Inferior parietal cortex (tissue), 1 donor: ENCODE data around the gene AARS1.
"Not testable (repeated sequence)": the region's sequence is repeated elsewhere in the genome, so short reads cannot be mapped to it uniquely, and the experiment has no call there.

Experiments used
- DNase-seq: peaks from one replicate; pipeline ENCODE4 v3.0.0-alpha.2; 2016; ENCODE audit errors: extremely low spot score

AARS1 gene

DNA sequence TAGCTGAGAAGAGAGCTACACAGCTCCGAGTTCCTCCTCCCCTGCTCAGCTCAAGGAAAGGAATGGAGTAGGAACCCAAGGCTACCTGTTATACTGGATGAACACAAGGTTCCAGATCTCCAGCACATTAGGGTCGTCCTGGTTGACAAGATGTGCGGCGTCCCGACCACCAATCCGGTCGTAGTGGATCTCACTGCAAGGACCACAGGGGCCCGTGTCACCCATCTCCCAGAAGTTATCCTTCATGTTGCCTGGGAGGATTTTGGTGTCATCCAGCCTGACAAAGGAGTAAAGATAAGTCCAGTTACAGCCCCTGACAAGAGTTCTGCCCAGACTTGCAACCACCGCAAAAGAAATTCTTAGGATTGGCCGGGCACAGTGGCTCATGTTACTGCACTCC, 17.6 kb downstream of the AARS1 start:
- DNase-seq: no peak

DNA sequence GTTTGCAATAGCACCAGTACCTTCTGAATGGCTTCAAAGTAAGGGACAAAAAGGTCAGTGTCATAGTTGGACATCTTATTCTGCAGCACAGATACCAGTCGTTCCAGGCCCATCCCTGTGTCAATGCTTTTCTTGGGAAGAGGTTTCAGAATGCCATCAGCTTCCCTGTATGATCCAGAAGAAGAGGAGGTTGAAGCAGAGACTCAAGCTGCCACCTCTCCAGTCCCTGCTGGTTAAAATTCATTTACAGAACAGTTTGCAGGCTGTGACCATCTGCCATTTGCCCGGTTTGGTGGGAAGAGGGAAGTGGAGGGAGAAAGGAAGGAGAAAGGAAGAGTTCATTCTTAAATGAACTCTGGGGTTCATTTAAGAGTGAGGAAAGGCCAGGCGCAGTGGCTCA, 19.1 kb downstream of the AARS1 start:
- no peak for DNase-seq

DNA sequence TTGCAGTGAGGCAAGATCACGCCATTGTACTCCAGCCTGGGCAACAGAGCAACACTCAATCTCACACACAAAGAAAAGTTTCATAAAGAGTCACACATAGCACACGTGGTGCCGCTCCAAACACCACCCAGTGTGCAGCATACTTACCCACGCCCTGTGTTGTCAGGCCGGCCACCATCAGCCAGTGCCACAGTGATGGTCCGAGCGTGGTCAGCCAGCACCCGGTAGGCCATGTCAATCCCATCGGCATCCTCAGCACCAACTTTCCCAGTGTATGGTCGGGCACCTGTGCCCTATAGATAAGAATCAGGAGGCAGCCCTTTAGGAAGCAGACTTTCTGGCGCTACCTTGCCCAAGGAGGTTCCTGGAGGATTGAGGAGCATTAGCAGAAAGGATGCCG, 19.8 kb downstream of the AARS1 start:
- no peak for DNase-seq

DNA sequence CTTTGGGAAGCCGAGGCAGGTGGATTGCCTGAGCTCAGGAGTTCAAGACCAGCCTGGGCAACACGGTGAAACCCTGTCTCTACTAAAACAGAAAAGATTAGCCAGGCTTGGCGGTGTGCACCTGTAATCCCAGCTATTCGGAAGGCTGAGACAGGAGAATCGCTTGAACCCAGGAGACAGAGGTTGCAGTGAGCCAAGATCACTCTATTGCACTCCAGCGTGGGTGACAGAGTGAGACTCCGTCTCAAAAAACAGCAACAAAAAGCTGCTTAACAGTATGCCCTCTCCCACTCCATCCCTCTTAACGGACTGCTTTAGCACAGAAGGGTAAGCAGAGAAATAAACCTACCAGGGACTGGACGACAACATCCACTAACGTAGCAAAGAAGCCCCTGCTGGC, 21.4 kb downstream of the AARS1 start:
- DNase-seq: not testable (repeated sequence)

DNA sequence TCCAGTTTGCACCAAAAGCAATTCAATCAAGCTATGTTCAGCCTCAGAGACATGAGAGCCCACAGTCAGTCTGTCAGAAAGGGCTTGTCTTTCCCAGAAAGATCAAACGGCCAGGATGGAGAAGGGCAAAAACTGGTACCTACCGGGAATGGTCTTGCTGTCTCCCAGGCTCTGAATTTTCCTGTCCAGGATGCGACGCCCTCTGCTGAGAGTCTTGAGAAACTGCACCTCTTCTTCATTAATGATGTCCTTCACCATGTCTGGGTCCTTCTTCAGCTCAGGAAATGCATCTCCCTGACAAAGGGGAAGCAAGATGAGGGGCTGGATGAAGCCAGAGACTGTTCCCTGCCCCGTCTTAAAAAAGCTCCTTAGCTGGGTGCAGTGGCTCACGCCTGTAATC, 21.8 kb downstream of the AARS1 start:
- DNase-seq: peak; percentile 40

DNA sequence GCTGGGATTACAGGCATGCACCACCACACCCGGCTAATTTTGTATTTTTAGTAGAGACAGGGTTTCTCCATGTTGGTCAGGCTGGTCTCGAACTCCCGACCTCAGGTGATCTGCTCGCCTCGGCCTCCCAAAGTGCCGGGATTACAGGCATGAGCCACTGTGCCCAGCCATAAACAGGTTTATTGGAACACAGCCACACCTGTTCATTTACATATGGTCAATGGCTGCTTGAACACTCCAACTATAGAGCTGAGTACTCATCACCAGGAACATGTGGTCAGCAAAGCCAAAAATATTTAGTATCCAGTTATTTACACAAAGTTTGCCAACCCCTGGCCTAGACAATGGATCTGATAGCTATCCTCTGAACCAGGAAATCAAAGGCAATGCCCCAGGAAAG, 29.4 kb downstream of the AARS1 start:
- DNase-seq: not testable (repeated sequence)

DNA sequence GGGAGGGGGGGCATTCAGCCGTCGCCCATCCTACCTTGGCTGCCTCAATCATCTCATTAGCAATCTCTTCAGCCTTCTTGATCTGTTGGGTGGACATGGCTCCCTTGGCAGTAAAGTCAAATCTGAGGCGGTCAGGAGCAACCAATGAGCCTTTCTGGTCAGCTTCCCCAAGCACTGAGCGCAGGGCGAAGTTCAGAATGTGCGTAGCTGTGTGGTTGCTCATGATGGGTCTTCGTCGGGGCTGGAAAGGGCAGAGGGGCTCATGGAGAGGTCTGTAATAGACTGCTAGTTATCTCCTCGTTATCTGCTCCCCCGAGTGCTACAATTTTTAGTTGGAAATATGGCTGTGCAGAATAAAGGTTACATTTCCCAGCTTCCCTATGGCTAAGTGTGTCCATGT, 30.4 kb downstream of the AARS1 start:
- no peak for DNase-seq

DNA sequence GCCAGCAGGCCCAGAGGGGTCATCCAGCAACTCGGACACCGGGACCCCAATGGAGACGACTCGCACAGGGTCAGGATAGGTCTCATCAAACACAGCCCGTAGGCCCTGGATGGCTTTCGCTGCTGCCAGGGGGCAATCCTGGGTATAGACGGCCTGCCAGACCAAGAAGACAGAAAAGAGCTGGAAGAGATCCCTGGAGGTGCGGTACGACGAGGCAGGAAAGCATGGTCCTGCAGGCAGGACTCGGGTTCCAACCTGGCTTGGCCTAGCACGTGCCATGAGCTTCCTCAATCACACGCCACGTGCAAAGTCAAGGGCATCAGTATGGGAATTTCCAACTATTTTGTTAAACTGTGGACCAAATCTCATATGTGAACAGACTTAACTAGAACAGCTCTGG, 31.2 kb downstream of the AARS1 start:
- no peak for DNase-seq

DNA sequence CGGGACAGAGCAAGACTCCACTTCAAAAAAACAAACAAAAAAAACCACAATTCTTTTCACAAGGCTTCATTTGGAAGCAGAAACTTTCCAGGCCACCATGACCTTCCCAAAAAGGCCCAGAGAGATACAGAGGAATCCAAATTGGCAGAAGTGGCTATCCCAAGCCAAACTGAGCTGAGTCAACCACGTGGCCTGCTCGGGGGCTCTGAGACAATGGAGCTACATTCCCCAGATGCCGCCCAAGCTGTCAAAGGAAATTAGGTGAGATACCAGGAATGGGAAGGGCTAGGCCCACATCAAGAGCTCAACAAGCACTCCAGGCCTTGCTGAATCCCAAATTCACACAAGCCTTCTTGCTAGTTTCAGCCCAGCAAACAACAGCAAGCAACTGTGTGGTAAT, 31.9 kb downstream of the AARS1 start:
- DNase-seq: no peak

DNA sequence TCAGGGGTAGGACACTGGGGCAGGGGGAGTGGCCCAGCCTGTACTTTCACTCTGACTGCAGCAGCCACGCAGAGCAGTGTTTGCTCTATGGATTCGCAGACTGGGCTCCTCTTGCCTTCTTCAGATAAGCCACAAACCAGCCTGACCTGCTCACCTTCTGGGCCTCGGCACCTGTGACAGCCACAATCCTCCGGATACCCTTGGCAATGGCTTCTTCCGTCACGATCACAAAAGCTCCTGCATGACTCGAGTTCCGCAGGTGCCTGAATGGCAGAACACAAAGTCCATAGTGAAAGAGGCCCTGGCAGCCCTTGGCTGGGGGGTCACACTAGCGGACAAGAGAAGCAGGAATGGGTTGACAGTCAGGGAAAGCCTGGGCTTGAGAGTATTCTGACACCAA, 33.7 kb downstream of the AARS1 start:
- no peak for DNase-seq

DNA sequence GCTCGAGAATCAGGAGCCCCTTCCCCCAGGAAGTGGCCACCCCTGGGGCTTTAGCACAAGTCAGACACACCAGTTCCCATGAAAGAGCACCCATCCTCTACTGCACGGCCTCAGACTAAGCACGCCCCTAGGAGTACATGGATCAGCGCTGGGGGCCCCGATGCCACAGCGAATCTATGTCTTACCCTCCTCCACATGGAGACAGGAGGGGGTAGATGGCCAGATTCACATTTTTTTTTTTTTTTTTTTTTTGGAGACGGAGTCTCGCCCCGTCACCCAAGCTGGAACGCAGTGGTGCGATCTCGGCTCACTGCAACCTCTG, 34.4 kb downstream of the AARS1 start:
- no peak for DNase-seq

DNA sequence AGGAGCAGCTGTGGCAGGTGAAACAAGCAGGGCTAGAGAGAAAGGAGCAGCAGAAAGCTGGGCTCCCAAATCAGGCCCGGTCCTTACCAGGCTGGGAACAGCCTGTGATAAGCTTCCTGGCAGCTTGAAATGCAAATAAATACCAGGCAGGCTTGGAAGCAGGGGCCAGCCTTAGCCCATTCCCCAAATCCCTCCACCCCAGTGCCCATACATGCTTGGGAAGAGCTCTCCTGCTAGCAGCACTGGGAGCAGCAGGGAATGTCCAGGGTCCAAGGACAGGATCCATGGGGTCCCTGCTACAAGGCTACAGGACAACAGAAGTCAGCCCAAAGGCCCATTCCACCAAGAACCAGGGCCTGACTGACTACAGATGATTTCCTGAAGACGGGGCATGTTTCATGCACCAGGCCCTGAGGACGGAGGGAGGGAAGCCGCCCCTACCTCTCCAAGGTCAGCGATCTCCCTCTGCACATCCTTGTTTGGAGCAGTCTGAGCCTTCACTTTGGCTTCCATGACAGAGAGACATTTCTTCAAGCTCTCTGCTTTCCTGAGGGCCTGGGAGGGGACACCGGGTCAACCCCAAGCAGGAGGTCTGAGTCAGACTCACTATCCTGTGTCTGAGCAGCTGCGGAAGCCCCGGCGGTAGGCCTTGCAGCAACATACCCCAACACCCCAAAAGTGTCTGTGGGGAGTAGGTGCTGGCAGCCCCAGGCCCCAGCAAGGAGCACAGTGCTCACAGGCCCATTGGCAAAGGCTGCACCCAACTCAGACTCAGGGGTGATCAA, 34.9 kb downstream of the AARS1 start:
- no peak for DNase-seq

DNA sequence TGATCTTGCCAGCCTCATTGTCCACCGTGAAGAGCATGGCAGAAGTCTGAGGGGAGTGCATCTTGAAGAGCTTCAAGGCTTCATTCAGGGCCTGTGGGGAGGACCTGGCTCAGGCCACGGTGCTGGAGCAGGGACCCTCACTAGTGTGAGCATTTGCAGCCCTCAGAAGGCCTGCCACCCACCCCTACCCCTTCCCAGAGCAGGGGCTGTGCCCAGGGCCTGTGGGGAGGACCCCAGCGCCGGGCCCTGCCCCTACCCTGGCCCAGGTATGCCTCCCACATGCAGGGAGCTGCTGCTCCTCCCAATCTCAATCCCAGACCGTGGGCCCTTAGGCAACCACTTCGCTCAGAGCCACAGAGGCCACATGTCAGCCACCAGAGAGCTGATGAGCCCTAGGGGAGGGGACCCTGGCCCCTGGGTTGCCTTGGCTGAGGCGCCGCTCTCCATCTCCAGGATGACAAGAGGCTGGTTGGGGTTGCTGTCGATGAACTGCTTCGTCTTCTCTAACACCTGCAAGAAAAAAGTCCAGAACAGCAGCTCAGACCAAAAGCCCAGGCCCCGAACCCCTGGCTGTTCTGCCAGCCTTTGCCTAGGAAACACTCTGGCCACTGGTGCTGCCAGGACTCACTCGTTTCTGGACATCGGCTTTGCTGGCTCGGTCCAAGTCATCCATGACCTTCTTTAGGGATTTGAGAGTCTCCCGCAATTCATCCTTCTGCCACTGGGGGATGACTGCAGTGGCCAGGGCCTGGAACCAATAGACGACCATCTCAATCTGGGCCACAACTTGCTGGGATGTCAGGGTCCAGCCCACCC, 35.8 kb downstream of the AARS1 start:
- DNase-seq: no peak

DNA sequence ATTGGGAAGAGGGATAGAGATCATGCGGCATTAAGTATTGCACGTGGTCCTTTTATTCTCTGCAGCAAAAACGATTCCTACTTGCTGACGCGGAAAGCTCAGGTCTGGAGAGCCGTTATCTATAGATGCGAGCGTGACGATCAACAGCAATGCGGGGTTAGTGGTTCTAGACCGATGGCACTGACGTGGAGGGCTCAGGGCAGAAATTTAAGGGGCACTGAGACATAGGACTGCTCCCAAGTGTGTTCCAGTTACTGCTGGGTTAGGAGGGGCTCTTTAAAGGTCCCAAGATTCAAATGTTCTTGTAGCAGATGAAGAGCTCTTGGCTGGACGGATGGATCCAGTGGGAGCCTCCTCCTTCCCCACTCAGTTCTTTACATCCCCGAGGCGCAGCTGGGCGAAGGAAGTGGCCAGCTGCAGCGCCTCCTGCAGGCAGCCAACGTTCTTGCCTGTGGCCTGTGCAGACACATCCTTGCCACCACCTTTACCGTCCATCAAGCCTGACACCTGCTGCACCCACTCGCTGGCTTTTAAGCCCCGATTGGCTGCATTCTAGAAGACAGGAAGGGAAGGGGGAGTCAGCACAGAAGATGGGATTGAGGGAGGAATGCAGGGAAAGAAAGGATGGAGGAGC, 36.8 kb downstream of the AARS1 start:
- no peak for DNase-seq

DNA sequence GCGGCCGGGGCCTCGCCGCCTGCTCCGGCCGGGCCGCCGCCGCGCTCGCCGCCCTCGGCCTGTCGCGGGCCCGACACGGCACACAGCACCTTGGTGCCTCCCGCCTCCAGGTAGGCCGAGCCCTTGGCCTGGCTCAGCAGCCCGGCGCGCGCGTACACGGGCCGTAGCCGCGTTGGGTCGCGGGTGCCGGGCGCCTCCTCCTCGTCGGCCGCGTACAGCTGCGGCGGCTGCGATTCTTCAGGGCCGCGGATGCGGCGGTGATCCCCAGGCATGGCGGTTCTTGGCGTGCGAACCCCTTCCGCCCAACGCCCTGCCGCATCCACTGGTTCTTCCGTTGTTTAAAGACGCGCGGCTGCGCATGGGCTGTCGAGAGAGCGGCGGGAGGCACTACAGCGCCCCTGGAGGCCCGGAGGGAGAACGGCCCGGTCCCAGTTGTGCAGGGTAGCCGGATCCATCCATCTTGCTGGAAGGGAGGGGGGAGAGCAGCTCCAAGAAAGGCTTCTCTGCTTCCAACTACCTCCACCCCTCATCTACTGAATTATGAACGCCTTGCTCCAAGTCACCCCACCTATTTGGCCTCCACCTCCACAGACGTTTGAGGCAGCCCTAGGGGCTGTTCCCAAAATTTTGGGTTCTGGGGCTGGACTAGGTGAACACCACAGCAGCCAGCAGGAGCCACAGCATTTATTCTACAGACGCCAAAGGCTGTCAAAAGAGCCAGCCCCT, 37.5 kb downstream of the AARS1 start, which contains the start of gene EXOSC6:
Gene EXOSC6 (minus strand): TSS at position 312 of the 726 bp plus-strand sequence. CDS start 40 bp downstream, at position 272.
- peak; percentile 90 for DNase-seq

DNA sequence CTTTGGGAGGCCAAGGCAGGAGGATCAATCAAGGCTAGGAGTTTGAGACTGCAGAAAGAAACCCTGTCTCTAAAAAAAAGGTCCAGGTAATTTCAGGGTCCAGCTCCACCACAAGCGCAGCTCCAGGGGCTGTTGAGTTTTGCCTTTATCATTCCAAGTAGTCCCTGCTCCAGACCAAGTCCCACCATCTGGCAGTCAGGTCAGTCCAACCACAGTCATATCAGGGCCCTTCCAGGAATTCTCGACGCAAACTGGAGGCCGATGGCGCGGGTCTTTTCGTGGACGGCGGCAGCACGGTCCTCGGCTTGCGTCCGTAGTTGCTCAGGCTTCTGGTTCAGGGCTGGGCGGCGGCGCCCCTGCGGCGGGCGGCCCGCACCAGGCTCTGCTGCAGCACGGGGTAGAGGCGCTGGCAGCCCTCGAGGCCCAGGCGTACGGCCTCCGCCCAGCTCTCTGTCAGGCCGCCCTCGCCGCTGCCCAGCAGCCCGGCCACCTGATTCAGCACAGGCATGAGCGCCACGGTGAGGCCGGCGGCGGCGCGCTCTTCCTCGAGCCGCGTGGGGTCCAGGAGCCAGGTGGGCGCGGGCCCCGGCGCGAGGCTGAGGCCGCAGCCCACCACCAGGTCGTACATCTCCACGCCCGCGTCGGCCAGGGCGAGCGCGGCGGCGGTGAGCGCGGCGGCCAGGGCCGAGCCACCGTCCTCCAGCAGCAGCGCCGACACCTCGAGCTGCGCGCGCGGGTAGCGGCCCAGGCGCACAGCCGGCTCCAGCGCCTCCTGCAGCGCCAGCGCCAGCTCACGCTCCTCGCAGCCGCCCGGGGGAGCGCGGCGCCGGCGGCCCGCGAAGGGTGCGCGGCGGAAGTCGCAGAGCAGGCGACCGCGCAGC, 38.3 kb downstream of the AARS1 start:
- DNase-seq: peak; percentile 14

DNA sequence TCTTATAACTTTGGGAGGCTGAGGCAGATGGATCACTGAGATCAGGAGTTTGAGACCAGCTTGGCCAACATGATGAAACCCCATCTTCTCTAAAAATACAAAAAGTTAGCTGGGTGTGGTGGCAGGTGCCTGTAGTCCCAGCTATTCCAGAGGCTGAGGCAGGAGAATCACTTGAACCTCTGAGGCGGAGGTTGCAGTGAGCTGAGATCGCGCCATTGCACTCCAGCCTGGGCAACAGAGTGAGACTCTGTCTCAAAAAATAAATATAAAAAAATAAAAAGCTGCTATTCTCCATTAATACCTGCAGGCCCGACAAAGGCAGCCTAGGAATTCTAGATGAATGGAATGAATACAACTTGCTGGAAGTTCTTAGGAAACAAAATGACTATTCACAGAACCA, 39.6 kb downstream of the AARS1 start:
- not testable (repeated sequence) for DNase-seq

DNA sequence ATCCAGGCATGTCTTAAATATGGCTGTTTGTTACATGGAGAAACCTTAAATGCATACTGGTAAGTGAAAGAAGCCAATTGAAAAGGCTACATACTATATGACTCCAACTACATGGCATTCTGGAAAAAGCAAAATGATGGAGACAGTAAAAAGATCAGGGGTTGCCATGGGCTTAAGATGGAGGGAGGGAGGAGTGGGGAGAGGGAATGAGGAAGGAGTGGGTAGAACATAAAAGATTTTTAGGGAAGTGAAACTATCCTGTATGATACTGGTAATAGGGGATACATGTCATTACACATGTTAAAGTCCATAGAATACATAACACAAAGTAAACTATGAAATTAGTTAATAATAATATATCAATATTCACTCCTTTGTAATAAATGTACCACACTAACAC, 50.5 kb downstream of the AARS1 start:
- DNase-seq: not testable (repeated sequence)

DNA sequence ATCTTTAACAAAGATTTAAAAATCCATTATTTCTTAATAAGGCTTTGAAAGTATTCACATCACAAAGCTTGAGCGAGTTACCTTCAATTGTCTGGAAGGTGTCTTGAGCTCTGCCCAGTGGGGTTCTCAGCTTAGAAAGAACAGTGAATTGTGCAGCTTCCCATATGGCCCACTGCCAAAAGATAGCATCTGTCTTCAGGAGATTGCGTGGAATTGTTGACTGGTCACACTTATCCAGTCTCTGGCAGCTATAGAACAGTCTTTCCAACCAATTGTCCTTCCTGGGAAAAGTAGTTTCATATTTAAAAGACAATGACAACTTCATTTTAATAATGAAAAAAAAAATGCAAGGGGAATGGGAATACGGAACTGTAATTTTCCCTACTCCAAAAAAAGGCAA, 57.5 kb downstream of the AARS1 start:
- DNase-seq: not testable (repeated sequence)

DNA sequence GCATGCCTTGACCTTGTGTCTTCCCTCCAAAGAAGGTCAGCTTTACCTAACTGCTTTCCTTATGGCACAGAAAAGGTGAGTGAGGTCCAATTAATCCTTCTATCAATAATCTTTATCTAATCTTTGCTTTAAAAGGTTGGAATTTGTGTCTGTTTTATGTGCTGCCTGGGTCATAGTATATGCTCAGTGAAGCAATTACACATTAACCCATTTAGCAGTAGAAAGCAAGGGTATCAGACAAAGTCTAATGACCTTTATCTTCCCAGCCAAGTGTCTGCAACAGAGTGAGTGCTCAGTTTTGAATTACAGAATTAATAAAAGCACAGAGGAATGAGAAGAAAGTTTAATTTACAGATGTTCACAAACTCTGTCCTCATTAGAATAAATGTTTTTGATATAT, 63.3 kb downstream of the AARS1 start:
- not testable (repeated sequence) for DNase-seq

DNA sequence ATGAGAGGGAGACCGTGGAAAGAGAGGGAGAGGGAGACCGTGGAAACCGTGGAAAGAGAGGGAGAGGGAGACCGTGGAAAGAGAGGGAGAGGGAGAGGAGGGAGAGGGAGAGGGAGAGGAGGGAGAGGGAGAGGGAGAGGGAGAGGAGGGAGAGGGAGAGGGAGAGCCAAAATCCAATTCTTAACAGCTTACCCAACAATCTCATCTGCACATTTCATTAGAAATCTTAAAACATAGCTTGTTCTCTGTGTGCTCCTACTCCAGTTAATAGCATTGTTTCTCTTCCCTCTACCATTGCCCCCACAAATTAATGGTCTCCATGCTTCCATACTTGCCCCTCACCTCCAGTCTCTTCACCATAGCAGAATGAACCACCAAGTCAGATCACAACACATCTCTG, 63.9 kb downstream of the AARS1 start:
- DNase-seq: not testable (repeated sequence)
